HG03342 (cell line): Measurements from ENCODE around the gene GALNT14.

ENCODE experiments used
- ATAC-seq: cut with Tn5 transposase; IDR thresholded peaks from one replicate; pipeline ENCODE4 v1.9.1; 2021; ENCODE audit warnings: mild to moderate bottlenecking, moderate library complexity; ENCODE audit not compliant: unreplicated experiment

GALNT14 gene

DNA sequence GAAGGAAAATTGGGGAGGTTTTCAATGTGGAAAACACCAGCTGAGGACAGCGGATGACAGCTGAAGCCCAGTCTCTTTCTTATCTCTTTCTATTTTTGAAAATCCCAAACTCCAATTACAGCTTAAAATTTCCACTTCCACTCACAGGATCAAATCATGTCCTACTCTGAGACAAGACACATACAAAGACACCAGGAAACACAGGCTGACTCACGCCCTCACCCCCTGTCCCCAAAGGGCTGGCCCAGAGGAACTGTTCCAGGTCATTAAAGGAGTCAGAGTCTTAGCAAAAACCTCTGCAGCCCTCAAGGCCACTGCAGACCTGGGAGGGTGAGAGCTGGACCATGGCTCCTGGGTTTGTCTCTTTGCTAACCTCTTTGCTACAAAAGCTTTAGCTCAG, 187.9 kb downstream of the GALNT14 start:
- no peak for ATAC-seq

DNA sequence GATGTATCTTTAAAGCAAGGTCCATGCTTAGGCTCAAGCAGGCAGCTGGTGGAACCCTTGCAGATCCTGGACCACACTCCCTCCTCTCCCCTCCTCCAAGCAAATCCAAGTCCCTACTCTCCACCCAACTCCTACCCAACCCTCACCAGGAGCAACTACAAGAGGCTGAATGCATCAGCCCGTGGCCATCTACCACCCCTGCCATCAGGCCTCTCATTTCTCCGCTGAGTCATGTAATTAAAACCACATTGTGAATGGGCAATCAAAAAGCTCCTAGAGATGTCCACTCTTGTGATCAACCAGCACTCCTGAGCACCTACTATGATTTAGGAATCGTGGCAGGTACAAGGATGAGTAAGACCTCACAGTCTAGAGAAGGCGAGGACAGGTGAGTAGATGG, 188.8 kb downstream of the GALNT14 start:
- no peak for ATAC-seq

DNA sequence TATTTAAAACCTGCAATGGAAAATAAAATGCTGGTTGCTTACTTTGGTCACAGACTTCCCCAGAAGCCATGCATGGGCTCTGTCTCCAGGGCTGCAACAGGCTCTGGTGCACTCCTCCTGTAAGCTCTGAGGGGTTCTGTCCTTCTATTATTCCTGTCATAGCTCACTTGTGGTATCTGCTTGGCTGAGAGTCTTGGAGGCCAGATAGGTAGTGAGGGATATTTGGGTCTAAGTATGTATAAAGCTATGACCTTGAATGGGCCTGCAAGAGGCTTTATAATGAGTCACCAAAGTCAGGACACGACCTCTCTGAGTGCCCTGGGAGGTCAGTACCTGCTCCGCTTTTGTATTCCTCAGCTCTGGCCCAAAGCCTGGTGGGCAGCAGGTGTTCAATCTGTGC, 189.4 kb downstream of the GALNT14 start:
- ATAC-seq: no peak

DNA sequence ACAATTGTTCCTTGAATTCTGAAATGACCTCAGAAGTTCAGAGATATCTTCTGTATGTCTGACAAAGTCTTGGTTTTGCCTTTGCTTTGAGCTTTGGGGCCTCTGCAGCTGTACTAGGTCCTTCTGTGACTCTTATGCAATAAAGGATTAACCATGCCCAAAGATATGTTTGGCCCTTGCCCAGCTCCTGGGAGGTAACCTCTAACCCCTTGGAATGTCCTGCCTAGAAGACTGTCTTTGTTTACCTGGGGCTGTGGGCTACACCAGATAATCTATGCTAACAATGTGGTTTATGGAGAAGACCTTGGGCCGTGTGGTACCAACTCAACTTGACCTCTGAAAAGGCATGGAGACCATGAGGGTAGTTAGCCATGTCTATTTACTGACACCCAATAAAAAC, 190.1 kb downstream of the GALNT14 start:
- no peak for ATAC-seq

DNA sequence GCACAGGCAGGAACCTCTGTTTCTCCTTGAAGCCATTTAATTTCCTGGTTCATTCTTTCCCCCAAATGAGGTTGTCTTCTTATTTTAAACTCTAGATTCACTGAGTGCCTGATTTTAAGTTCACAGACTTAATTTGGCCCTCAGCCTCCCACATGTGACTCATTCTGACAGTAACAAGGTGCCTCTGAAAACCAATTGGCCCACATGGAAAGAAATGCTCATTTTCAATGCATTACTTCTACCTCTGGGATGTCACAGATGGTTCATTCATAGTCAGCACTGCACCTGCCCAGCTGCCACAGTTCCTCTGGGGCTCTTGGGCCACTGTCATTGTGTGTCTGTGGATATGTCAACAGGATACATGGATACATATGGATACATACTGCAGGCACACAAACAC, 190.6 kb downstream of the GALNT14 start:
- no peak for ATAC-seq

DNA sequence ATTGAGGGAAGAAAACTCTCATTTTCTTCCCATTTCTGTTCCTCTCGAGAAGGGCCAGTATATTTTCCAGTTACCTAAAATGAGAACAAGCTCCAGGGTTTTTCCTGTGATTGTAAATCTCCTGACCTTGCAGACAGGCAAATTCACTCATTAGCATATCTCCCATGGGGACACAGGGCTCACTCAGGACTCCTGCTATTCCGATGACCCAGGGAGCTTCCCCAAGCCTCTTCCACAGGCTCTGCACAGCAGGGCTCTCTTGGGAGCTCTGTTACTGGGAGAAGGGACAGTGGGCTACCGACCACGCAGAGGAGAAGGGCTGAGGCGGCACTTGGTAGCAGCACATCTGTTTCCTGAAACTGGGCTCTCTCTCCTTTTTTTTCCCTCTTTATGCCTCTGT, 195.8 kb downstream of the GALNT14 start:
- no peak for ATAC-seq

DNA sequence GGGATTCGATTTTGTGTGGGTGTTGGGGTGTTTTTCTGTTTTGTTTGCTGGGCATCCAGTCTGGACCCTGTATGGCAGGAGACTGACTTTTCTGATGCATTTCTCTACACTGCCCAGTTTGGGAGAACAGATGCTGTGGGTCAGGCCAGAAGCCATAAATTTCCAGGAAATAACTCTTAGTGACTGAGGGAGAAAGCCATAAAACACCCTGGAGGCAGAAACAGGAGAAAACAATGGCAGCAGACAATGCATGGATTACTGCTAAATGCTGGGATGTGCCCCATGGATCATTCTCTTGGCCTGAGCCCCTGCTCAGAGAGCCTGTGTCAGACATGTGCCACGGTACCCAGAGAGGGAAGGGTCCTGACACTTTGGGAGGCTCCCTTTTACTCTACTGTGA, 197.4 kb downstream of the GALNT14 start:
- no peak for ATAC-seq

DNA sequence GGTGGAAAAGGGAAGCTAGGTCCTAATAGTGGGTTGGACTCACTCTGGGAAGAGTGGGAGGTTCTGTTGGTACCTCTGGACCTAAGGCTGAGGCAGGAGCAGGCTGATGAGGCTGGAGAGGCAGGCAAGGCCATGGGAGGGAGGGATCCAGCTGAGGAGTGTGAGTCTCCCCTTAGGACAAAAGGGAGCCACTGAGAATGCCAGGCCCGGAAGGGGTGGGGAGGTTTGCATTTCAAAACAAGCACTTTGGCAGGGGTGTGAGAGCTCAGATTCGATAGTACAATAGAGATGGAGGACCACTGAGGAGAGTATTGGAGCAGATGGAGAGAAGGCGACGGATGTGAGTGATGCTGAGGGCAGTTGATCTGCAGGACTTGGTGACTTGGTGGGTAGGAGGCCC, 198.9 kb downstream of the GALNT14 start:
- no peak for ATAC-seq

DNA sequence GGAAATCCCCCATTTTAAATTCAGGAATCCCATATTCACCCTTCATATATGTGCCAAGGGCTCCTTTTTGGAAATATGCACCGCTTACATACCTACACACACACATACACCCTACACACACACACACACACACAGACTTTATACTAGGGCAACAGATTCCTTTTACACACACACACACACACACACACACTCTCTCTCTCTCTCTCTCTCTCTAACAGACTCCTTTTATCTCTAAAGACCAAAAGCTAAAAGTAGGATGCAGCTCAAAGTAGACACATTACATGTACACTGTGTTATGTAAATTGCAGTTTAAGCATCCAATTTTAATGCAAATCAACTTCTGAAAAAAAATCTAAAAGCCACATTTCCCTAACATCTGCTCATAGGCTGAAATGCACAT, 200.0 kb downstream of the GALNT14 start:
- ATAC-seq: no peak

DNA sequence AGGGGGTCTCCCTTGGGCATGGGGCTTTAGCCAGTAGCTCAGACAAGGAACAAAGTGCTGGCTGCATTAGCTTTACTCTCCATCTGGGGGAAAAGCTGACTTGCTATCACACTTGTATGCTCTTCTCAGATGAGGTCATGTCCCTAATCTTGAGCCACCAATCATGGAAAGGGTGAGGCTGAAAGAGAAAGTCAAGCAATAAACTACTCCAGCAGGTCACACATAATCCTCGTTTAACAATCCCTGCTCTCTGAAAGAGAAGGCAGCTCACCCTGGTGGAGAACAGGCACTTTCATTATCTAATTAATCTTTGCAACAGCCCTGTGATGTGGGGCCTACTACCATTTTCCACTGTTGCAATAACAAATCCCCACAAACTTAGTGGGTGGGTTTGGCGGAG, 201.3 kb downstream of the GALNT14 start:
- no peak for ATAC-seq

DNA sequence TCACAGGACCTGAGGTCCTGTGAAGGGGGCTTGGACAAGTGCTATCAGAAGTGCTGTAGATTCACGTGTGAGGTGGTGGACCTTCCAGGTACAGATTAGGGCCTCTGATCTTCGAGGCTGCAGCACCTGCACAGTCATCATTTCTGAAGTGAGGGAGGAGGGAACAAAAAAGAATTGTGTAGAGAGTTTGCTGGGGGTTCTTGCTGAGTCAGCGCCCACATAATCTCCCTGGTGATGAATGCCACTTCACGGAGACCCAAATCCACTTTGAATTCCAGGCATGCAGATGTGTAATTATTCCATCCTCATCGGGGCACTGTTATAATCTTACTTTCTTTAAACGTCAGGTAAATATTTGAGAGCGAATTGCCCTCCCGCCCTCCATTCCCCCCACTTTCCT, 202.4 kb downstream of the GALNT14 start:
- ATAC-seq: no peak

DNA sequence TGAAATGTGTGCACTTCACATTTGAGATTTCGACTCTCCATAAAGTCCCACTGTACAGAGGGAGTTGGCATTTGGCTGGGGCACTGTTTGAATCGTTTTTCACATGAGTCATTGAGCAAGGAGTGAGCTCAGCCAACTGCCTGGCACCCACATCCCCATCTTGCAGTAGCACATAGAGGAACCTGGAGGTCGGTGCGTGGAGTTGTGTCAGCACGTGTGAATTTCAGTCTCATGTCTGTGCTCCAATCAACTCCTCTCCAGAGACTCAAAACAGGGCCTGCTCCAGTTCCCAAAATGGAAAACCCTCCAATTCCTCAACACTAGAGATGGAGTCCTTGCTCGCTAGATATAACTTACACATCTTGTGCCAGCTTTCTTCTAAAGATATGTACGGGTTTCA, 204.2 kb downstream of the GALNT14 start:
- no peak for ATAC-seq

DNA sequence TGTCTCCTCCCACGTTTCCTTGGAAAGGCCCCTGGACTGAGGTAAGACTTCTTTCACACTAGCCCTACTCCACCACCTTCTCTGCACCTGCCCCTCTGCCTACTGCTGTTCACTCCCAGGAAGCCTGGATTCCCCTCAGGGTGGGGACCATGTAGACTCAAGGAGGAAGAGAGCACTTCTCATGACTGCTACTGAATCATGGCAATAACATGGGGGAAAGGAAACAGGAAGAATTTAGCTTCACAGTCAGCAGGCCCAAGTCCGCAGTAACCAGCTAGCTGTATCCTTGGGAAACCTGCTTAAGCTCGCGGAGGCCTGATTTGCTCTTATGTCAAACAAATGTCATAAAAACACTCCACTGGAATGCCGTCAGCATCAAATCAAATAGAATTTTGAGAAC, 204.7 kb downstream of the GALNT14 start:
- no peak for ATAC-seq

DNA sequence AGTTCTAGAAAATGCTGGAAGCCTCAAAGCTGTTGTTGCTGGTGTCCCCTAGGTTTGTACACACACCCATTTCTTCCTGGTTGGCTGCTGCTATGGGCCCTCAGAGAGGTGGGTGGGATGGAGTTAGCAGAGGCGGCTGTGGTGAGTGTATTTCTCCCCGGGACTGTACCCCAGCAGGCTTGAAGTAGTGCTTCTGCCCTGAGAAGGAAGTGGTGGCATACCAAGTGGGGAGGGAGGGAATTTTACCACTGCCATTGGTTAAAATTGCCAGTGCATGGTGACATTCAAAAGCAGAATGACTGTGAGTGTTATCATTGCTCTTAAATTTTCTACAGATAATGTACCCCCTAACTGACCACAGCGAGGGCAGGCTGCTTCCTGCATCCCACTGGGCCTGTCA, 205.4 kb downstream of the GALNT14 start:
- ATAC-seq: no peak

DNA sequence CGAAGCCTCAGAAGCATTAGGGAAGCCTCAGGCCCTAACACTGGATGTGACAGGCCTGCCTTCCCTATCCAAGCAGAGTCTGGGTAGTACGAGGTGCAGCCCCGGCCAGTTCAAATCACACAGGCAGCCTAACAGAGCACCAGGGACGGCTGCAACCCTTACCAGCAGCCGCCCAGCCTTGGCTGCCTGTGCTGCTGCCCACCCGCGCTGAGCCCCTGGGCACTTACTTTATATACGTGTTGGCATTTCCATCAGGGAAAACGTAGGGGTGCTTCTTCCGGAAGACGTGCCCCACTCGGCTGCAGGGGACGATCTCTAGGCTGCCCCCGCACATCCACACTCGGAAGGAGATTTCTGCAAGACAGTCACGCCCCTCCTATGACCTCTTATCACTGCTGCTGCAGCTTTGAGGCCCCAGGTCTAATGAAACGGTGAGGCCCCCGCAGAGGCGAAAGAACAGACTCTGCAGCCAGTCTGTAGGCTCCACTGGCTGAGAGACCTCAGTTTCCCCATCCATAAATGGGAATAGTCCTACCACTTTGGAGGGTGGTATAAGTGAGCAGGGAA, 206.3 kb downstream of the GALNT14 start:
- ATAC-seq: no peak

DNA sequence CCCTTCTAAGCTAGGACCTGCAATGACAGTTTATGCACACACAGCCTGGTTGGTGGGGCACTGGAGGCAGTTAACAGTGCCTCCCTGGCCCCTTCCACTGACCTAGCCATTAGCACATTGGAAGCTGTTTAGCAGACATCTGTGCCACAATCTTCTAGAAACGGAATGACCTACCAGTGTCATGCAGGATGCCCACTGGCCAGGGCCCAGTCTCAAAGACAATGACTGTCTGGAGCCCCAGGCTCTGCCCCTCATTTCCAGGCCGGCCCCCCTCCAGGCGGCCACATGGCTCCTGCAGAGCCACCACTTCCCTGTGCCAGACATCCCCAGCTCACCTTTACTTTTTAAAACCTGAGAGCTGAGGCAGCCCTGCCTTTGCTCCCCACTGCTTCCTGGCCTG, 207.5 kb downstream of the GALNT14 start:
- ATAC-seq: no peak

DNA sequence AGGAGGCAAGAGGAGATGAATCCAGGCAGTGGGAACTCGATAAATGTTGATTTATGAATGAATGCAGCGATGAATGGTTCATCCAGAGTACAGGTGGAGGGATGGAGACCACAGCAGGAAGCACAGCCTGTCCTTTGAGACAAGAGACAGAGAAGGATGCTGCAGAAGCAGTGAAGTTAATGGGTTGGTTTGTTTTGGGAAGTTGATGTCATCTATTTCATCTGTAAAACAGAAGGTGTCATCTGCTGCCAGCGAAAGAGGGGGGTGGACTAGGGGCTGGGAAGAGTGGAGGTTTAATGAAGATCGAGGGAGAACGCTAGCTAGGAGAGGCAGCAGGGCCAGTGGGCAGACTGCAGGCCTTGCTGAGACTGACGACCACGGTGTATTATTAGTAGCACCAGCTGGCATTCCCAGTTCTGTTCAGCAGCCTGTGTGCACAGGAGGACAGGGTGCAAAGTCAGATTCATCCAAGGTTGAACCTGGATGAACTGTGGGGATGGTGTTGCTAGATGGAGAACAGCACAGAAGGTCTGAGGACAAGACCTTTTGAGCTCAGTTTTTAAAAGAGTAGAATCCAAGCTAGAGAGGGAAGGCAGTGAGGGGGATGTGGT, 210.7 kb downstream of the GALNT14 start:
- ATAC-seq: no peak

DNA sequence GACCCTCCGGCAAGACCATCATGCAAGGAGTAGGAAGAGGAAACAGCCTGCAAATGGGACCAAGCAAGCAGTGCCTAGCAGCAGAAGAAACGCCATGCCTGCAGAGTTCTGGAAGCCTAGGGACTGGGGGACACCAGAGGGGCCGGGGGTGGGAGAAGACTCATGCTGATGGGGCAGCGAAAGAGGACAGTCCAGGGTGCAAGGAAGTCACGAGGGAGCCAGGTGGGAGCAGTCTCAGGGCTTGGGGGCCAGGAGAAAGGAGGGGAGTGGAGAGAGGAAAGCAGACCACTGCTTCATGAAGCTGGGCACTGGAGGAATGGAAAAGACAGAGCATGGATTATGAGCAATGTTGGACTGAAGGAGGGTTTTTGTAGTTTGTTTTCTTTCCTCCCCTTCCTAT, 211.6 kb downstream of the GALNT14 start:
- no peak for ATAC-seq

DNA sequence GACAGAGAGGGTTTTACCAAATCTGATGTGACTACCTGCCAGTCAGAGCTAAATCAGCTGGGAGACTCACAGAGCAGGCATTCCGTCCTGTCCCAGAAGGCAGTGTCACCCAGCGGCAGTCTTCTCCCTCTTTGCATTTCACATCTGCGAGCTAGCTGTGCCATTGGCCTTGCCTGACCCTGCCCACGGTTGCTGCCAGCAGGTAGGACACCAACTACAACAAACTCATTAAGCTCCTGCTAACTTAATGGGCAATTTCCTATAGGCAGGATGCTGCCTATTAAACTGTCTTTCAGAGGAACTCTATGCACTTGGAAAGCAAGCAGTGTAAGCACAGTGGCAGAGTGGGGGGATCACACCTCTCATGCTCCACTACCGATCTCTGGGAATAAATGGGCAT, 214.6 kb downstream of the GALNT14 start:
- no peak for ATAC-seq

DNA sequence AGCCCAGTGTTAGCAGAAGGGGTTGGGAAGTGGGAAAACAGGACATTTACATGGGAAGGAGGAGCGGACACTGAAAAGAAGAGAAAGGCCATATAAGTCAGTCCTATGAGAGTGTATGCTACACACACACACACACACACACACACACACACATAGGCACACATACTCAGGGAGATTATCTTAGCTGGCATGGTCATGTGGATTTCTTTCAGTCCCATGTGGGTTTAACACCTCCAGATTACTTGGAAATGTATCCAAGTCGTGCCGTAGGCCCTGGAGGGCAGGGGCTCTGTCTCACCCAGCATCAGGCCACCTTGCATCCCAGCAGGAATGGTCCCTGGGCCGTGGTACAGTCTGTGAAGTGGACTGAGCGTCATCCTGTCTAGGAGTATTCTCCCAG, 217.7 kb downstream of the GALNT14 start:
- no peak for ATAC-seq

DNA sequence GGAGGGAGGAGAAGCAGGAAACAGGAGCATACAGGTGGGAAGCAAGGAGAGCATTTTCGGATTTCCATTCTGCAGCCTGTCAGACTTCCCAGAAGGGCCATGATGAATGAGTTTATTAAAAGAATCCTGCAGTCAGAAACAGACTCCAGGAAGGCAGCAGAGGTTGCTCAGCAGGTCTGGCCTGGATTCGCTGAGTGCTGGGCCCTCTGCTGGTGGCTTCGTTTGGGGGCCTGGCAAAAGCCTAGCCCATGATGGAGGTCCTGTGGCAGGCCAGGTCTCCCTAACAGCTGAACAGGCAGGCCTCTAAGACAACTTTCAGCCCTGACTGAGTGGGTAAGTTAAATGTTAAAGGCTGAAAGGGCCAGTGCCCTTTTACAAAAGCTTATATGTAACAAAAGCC, 222.8 kb downstream of the GALNT14 start:
- ATAC-seq: no peak

DNA sequence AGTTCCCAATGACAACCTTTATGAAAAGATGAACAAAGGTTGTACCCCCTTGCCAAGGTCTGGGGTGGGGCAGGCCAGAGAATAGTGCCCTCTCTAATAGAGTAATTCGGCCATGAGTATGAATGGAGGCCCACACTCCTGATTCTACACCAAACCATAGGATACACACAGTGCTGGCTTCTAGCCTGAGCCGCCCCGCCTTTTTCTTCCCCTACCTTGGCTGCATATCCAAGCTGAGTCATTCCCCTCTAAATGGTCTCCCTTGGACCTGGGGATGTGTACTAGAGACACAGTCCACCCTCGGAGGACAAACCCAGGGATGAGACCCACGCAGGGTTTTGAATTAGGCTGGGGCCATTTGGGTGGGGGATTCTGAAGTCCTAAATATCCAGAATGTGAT, 223.8 kb downstream of the GALNT14 start:
- no peak for ATAC-seq

DNA sequence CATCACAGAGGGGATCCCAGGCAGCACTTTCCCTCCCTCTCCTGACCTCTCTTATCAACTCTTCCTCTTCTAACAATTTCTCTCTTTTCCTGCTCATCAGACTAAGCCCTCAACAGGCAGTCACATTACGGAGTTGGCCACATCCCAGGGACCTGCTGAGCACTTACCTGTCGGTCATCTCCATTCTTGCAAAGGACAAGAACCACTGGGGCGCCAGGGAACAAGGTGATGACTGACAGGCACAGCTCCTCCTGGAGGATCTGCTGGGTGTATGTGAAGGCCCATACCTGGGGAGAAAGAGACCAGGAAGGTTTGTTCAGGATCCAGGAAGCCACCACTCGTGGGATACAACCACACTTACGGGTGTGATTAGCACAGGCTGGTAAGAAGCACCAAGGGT, 226.2 kb downstream of the GALNT14 start:
- ATAC-seq: no peak
